NCI-H446 (cell line): ENCODE results near the gene NUP214.
A peak's percentile ranks its signal among the peaks of the same experiment; 100 is the strongest.
"Not testable (repeated sequence)": the region's sequence is repeated elsewhere in the genome, so short reads cannot be mapped to it uniquely, and the experiment has no call there.

Experiments
- DNase-seq, 2 experiments: peaks; one replicate each; lab custom pipeline; 2025; lab: John Stamatoyannopoulos, UW

The NUP214 gene

DNA sequence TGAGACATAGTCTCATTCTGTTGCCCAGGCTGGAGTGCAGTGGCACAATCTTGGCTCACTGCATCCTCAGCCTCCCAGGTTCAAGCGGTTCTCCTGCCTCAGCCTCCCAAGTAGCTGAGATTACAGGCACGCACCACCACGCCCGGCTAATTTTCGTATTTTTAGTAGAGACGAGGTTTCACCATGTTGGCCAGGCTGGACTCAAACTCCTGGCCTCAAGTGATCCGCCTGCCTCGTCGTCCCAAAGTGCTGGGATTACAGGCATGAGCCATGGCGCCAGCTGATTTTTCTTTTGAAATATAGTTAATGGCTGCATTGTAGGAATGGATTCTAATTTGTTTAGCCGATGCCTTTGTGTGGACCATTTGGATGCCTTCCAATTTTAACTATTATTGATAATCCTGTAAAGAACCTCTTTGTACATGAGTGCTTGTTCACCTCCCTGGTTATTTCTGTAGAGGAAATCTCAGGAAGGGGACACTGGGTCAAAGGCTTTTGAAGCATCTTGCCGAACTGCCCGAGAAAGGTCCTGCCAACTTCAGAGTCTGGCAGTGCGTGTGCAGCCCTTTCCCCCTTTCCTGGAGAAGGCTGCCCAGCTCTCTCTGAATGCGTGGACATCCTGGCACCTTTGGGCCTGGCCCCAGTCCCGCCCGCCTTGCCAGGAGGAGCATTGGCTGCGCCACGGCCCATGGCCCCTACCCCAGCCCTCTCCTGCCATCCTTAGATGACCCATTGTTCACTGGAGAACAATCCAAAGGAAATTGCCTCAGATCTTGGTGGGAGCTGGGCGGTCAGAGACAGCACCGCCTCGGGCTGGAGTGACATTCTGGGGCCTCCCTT, 8.9 kb upstream of the NUP214 start:
- no peak for DNase-seq

DNA sequence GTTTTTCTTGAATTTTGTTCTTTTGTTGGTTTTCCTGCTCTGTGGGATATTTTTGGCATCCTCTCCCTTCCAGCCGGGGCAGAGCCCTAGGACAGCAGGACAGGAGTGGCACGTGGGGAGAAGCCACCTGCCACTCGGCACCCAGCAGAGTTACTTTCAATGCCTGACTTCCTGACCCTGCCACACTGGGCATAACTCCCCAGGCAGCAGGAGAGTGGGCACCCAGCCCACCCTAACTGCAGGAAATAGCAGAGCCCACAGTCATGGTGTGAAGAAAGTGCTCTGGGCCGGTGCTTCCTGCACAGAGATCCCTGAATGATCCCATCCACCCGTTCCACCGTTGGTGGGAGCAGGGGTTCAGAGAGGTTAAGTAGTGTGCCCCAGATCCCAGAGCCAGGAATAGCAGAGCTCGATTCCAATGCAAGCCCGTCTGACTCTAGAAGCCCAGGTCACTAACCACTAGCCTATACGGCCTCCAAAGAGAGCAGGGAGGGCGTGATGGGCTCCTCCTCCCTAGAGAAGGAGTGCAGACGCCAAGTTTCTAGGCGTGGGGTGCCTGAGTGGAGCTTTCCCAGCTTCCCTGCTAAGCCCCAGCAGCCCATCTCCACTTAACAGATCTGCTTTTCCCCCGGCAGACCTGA, 8.1 kb upstream of the NUP214 start:
- DNase-seq, result peak in 1 of 2 experiments; percentile 15

DNA sequence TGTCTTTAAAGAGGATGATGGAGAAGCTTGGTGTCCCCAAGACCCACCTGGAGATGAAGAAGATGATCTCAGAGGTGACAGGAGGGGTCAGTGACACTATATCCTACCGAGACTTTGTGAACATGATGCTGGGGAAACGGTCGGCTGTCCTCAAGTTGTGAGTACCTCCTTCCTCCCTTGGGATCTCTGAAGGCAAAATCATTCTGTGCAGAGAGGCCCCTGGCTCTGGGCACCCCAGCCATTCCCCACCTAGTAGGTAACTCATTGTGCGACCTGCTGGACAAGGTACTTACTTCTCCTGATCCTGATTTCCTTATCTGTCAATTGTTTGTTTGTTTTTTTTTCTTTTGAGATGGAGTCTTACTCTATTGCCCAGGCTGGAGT, 7.6 kb upstream of the NUP214 start:
- DNase-seq, result no peak

DNA sequence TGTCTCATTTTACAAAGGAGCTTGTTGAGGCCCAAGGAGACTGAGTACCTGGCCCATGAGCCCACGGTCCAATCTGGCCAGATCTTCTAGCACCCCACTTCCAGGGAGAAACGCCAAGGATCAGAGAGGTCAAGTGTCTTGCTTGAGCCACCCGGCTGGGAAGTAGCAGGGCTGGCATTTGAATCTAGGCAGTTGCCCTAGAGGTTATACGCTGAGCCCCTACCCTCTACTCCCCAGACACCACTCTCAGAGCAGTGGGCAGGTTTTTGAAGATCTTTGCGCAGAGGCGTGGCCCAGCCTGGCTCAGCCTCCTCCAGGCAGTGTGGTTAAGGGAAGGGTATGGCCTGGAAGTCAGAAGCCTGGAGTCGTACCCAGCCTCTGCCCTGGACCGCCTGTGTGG, 5.8 kb upstream of the NUP214 start:
- no peak for DNase-seq

DNA sequence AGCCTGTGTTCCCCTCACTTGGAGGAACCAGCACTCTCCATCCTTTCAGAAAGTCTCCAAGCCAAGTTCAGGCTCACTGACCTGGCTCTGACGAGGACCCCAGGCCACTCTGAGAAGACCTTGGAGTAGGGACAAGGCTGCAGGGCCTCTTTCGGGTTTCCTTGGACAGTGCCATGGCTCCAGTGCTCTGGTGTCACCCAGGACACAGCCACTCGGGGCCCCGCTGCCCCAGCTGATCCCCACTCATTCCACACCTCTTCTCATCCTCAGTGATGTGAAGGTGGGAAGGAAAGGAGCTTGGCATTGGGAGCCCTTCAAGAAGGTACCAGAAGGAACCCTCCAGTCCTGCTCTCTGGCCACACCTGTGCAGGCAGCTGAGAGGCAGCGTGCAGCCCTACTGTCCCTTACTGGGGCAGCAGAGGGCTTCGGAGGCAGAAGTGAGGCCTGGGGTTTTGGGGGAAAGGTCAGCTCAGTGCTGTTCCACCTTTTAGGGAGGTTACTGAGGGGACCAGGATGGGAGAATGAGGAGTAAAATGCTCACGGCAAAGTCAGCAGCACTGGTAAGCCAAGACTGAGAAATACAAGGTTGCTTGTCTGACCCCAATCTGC, 4.7 kb upstream of the NUP214 start:
- no peak for DNase-seq

DNA sequence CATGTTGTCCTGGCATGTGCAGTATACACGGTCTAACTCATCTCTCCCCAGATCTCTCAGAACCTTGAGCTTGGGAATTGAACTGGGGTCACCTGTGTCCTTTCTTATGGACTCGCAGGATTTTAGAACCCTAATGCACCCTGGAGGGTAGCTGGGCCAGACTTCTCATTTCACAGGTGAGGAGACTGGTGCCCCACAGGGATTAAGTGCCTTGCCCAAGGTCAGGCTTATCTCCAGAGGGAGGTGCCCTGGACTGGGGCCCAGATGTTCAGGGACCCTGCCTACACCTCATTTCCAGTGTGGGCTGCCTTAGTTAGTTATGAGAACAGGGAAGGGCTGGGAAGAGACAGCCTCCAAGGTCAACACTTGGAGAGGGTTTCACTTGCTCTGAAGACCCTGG, 4.0 kb upstream of the NUP214 start:
- no peak for DNase-seq

DNA sequence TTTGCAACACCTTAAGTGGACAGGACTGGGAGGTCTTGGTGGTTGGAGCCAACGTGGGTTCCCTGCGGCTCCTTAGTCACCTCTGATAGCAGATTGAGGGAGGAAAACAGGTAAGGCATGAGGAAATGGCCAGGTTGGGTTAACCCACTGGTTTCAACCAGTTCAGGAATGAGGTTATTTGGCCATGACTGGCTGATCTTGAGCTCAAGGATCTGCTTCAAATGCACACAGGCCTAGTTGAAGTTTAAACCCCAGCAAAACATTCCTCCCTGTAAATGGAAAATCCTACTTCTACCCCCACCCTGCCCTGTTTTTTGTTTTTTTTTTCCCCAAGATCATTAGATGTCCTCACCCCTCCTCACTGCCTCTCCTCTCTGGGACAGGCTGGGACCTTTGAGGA, 3.2 kb upstream of the NUP214 start:
- DNase-seq, result no peak

DNA sequence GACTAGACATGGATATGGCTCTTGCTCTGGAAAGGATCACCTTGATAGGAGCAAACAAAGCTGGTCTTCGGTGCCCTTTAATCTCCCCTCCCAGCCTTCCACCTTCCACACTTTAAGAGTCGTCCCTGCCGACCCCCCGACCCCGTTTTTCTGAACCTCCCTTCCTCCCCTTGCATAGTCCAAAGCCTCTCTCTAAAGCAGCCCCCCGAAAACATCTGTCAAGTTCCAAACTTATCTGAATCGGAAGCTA, 423 bp upstream of the NUP214 start:
- DNase-seq, result no peak

DNA sequence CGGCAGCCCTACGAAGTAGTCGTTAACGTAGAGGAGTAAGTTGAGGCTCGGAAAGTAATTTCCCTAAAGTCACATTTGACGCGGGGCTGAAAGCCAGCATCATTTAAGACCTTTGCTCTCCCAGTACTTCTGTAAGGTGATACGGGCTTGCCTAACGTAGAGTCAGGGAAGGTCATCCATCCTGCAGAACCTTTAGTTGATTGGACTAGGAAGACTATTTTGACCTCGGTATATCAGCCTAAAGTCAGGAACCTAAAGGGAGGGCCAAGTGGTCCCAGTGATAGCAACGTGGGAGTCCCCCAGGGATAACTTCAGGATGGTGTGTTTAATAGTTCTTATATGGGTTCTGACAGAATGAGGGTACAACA, 657 bp downstream of the NUP214 start:
- no peak for DNase-seq

DNA sequence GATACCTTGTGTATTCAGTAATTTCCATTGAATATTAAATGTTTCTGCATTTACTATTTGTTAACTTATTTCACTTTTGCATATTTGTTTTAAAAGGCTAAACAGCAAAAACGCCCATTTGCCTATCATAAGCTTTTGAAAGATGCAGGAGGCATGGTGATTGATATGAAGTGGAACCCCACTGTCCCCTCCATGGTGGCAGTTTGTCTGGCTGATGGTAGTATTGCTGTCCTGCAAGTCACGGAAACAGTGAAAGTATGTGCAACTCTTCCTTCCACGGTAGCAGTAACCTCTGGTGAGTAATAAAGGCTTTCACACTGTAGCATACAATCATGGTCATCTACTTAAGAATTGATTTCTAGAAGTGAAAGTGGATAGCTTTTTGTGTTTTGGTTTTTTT, 3.8 kb downstream of the NUP214 start:
- no peak for DNase-seq

DNA sequence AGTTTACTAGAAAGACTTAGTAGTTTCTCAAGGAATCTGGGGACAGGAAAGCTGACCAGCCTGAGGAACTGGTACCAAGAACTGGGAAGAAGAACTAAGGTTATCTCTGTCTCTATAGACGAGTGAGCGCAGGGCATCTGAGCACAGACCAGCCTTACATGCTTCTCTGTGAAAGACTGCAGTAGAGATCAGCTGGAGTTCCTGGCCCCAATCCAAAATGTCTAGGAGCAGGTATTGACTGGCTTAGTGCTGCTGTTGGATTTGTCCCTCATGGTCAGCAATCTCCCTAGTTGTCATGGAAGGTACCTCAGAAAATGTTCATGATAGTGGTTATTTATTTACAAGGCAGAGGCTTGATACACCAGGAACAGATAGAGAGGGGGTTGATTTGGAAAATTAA, 13.3 kb downstream of the NUP214 start:
- no peak for DNase-seq

DNA sequence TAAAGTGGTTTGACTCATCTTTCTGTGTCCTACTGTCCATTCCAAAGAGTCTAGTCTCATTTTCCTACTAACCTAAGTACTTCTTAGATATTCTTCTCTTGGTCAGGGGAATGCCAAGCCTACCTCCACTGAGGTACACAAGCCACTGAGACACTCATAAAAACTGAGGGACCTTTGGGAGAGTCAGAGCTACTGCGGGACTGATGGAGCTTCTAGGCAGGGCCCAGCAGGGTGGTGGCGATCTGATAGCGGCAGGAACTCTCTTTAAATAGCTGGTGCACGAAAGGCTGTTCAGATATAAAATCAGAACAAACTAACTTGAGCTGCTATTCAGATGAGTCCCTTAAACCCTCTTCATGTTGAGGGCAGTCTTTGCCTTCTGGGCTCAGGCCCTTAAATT, 14.7 kb downstream of the NUP214 start:
- no peak for DNase-seq

DNA sequence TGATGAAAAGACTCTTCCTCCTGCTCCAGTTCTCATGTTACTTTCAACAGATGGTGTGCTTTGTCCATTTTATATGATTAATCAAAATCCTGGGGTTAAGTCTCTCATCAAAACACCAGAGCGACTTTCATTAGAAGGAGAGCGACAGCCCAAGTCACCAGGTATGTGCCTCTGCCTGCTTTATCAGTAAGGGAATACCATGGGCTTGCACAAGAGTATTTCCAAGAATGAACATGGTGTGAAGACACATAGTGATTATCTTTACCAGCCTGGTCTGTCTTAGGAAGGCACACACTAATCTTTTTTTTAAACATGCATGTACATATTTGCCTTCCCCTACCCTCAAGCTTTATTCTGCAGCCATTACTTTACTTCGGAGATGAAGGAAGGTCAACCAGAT, 15.2 kb downstream of the NUP214 start:
- no peak for DNase-seq

DNA sequence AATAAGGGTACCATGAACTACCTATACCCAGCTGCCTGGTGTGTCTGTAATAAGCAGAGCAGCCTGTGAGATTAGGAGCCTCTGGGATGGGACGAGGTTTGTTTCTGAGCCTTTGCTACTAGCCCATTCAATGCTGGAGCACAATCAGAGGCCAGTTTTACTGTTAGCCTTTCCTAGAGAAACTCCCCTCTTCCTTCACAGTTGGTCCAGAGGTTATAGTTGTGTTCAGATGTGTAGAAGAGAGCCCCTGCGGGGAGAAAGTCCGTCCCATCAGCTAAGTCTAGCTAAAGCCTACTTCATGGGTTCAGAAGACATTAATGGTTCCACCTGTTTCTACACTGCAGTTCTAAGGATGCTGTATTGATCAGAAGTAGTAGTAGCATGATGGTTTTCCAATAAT, 16.8 kb downstream of the NUP214 start:
- DNase-seq, result no peak

DNA sequence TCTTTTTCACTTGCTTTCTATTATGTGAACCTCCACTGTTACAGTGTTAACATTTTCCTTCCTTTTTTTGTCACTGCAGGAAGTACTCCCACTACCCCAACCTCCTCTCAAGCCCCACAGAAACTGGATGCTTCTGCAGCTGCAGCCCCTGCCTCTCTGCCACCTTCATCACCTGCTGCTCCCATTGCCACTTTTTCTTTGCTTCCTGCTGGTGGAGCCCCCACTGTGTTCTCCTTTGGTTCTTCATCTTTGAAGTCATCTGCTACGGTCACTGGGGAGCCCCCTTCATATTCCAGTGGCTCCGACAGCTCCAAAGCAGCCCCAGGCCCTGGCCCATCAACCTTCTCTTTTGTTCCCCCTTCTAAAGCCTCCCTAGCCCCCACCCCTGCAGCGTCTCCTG, 18.8 kb downstream of the NUP214 start:
- no peak for DNase-seq

DNA sequence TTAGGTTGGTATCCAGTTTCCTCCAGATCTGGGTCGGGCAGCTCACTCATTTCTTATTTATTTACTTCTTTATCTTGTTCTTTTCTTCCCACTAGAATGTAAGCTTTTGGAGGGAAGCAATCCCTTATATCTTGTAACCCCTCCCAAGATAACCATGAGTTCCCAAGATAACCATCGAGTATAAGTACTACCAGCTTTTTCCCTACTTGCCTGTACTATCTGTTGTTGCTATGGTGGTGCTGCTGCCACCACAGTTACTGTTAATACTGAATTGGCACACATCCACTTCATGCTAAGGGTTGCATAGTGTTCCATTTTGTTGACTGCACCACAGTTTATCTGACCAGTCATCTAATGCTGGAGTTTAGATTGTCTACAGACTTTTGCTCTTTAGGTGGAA, 19.9 kb downstream of the NUP214 start:
- DNase-seq, result no peak

DNA sequence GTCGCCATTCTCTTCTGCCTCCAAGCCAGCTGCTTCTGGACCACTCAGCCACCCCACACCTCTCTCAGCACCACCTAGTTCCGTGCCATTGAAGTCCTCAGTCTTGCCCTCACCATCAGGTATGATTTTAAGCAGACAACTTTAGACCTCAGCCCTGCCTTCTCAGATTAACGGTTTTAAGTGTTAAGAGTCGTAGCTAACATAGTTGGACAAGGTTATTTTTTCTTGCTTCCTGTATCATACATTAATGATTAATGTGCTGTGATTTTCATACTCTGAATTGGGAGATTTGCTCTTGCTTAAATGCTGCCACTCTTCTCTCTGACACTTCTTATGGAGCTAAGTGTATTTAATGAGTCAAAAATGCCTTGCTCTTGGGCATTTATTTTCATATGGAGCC, 20.8 kb downstream of the NUP214 start:
- no peak for DNase-seq

DNA sequence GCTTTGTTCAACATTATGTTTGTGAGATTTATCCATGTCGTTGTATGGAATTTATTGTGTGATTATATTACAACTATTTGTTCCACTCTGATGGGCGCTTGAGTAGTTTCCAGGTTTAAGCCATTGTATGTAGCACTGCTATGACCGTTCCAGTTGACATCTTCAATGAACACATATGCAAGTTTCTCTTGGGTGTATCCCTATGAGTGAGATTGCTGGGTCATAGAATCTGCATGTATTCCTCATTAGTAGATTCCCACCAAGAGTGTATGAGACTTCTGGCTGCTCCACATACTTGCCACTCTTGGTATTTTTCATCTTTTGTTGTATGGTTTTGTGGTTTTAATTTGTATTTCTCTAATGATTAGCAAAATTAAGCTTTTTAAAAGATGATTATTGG, 22.9 kb downstream of the NUP214 start:
- DNase-seq, result no peak

DNA sequence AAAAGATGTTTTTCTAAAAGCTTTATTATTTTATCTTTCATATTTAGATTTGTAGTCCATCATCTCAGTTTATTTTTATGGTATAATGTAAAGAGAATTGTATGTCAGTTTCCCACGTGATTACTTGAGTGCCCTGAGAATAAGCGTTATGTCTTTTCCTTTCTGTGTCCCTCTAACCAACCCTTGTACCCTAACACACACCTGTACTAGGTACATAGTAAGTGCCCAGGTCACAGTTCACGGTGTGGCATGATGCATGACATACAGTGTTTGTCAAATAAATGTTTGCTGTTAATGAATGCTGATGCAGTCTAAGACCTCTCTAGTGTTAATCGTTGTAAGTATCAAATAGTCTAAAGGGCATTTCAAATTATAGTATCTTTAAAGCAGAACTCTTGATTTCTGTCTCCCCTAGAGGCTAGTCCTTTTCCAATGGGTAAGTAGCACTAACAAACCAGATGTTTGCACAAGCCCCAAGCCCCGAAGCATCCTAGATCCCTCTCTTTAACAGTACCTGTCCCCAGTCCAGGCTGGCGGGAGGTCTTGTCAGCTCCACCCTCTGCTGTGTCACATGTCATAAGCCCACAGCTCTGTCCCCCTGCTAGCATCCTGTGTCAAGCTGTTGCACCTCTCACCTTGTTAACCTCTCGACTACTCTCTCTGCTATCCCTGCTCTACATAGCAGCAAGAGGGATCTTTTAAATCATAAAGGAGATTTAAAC, 23.7 kb downstream of the NUP214 start:
- DNase-seq, result no peak

DNA sequence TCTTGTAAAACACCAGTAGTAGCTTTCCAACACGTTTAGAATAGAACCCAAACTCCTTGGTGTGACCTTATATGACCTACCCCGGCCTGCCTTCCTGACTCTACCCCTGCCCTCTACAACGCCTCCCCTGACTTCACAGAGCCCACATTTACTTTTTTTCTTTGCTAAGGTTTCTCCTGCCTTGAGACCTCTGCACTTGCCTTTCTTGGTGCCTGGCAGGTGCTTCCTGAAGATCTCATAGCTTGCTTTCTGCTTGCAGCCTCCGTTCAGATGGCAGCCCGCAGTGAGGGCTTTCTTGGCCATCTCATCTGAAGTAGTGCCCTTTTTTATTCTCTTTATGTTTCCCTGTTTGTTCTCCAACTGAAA, 24.3 kb downstream of the NUP214 start:
- no peak for DNase-seq

DNA sequence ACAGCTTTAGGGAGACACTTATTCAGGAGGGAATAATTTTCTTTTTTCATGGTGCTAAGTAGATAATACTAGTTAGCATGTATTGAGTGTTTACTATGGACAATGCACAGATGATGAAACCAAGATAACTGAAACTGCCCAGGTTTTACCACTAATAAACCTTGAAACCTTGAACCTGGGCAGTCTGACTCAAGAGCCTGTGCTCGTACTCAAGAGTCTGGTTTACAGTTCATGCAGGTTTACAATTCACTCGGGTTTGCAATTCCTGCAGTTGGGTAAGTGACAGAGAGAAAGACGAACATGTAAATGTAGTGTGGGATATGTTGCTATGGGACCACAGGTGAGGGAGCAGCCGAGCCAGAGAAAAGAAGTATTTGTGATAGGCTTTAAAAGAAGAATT, 28.2 kb downstream of the NUP214 start:
- DNase-seq, result no peak

DNA sequence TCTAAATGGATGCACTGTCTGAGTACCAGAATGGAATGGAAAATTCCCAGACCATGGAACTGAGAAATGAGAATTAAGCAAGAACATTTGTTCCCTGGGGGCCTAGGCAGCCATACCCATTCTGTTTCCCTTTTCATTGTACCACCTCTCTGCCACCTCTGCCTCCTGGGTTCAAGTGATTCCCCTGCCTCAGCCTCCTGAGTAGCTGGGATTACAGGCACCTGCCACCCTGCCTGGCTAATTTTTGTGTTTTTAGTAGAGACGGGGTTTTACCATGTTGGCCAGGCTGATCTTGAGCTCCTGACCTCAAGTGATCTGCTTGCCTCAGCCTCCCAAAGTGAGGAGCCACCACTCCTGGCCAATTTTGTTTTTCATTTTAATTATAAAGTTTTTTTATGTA, 33.3 kb downstream of the NUP214 start:
- DNase-seq, result not testable (repeated sequence)

DNA sequence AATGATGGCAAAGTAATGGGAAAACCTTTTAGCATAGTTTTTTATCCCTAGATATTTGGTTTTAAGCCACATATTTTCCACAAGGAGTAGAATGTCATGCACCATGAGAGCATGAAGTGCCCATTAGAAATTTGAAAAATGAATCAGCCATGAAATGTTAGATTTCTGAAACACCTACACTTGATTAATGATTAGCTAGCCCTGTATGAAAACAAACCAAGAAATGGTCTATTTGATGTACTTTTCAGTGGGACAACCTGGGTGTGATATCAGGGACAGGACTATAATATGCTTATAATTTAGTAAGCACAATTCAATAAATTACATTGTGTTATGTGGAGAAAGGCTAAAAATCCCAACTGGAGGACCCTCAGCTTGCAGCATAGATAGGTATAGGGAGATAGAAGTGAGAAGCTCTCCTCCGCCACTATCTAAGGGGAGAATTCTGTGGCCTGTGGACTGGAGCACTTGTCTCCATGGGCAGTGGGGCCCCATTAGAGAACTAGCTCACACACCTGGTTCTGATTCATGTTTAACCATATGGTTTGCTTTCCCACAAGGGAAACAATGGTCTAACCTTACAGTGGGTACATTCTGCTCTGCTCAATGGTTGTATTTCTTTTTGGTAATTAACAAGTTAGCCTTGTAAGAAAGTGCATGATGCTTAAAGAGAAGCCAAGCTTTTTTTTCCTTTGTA, 35.2 kb downstream of the NUP214 start:
- no peak for DNase-seq
